Measurements from ENCODE around the gene LDLRAD4. TPM values are rescaled to one million over a fixed set of nuclear protein-coding genes. Genes with fewer than 3 reads are reported as not detected.

The LDLRAD4 gene
- total and polyA plus RNA-seq, 9 of the 15 experiments (the other 6 are each of a cell fraction or from before 2014, with no cell fraction given) = 0.01 TPM; not detected in 8

GRCh38 chr18:13273800-13274199 lies 55.2 kb downstream of the LDLRAD4 start:
- intact Hi-C loops (cut with micrococcal nuclease) = no loop called here
- Histone ChIP-seq H3K4me2 (ENCODE audit: insufficient read depth, low read length) (no peak overlapping the region), H3K9me1 (ENCODE audit: control insufficient read depth, insufficient read depth, low read length) (no peaks in the 10 kb centered on the region), H4K20me1 (replicated peaks; ENCODE audit: control insufficient read depth, insufficient read depth, low read length) (no peaks in the 10 kb centered on the region), H3K79me2 (ENCODE audit: control insufficient read depth, insufficient read depth, low read length) (no peaks in the 10 kb centered on the region), H3K27me3 (ENCODE audit: control insufficient read depth in 2 of 2, insufficient read depth in 2 of 2, low read length in 2 of 2) (peaks cover 10 to 41% of the 10 kb centered on the region in 2 experiments; a peak in 3 of 5 replicates), H3K9me3 (replicated peaks; ENCODE audit: control insufficient read depth, insufficient read depth, low read depth, low read length) (no peaks in the 10 kb centered on the region), H3K9ac (ENCODE audit: insufficient read depth in 1 of 2, low read depth in 2 of 2, low read length in 2 of 2) (no peak overlapping the region), H3K4me3 (no peak overlapping the region), H3K27ac (ENCODE audit: extremely low read depth, low read depth, low read length) (no peak overlapping the region), H3K4me1 (replicated peaks in 1 of 2; ENCODE audit: control insufficient read depth in 2 of 2, insufficient read depth in 2 of 2, low read length in 2 of 2) (no peaks in the 10 kb centered on the region), H3K36me3 (ENCODE audit: control insufficient read depth, insufficient read depth, low read length) (no peaks in the 10 kb centered on the region), H2AFZ (ENCODE audit: low read depth, low read length) (no peak overlapping the region)
- in situ Hi-C loops (cut with MboI) = no loop called here
- BruUV-seq (replicated peaks) = no TSS peak
- WGBS (ENCODE audit: insufficient coverage, low coverage, missing lambda C conversion rate) = 0% methylated on average over 8 of the region's 9 CpGs
- ATAC-seq (no peak), FAIRE-seq (no peak), DNase-seq (ENCODE audit: extremely low read depth in 1 of 4, low spot score in 3 of 4) (no peak)
- CTCF ChIA-PET (ENCODE audit: low intra/inter-chr PET ratio) = no interaction called here
- TF ChIP-seq GATAD2A (IDR thresholded peaks at IDR 0.05) (no peak), ZNF282 (CRISPR knock-in tag; IDR thresholded peaks at IDR 0.05) (no peak), FOXJ3 (CRISPR knock-in tag; IDR thresholded peaks at IDR 0.05) (no peak), ZNF780A (CRISPR knock-in tag; IDR thresholded peaks at IDR 0.05) (no peak), ATF2 (CRISPR knock-in tag; IDR thresholded peaks at IDR 0.05) (no peak), FOXA1 (IDR thresholded peaks at IDR 0.05; ENCODE audit: borderline replicate concordance) (no peak), GTF3C2 (IDR thresholded peaks at IDR 0.05; ENCODE audit: borderline replicate concordance, extremely low read depth, insufficient read length) (no peak), PML (IDR thresholded peaks at IDR 0.05; ENCODE audit: low read length) (no peak), TCFL5 (CRISPR knock-in tag; conservative IDR thresholded peaks at IDR 0.05) (no peak), ZNF133 (CRISPR knock-in tag; IDR thresholded peaks at IDR 0.05) (no peak), KLF13 (tag; IDR thresholded peaks at IDR 0.05; ENCODE audit: borderline replicate concordance, low read depth) (no peak), MCM3 (IDR thresholded peaks at IDR 0.05) (no peak), EHMT2 (IDR thresholded peaks at IDR 0.05) (no peak), ZNF764 (CRISPR knock-in tag; IDR thresholded peaks at IDR 0.05; ENCODE audit: low read depth) (no peak), ESRRB (CRISPR knock-in tag; IDR thresholded peaks at IDR 0.05; ENCODE audit: borderline replicate concordance) (no peak), POLR2A (conservative IDR thresholded peaks at IDR 0.05) (no peak), KDM4B (IDR thresholded peaks at IDR 0.05; ENCODE audit: borderline replicate concordance in 2 of 2, low read depth in 1 of 2) (no peak), HES1 (IDR thresholded peaks at IDR 0.05; ENCODE audit: low read depth) (no peak)
- POLR2A ChIA-PET = no interaction called here

All from K562 (cell line).